DND-41 (cell line): Measurements from ENCODE around the gene NANOG.
"Not testable (repeated sequence)": the region's sequence is repeated elsewhere in the genome, so short reads cannot be mapped to it uniquely, and the experiment has no call there.

Source experiments
- ATAC-seq: fragments of 200-7000 bp; cut with Tn5 transposase; 3 replicates; pipeline ENCODE4 v1.9.1; 2021; ENCODE audit warnings: low read depth; ENCODE audit not compliant: insufficient read depth
- DNase-seq: peaks from one replicate; pipeline ENCODE4 v3.0.0-alpha.2; 2020
- H2AFZ ChIP-seq: 2 replicates; pipeline ENCODE4 v1.6.0; 2012; ENCODE audit warnings: low read depth, low read length
- H3K27ac ChIP-seq: 2 replicates; pipeline ENCODE4 v1.5.1; 2012; ENCODE audit warnings: low read length, inconsistent platforms
- H3K27me3 ChIP-seq: fragments of 200-600 bp; sonication (generic); 2 replicates; pipeline ENCODE4 v1.6.0; 2012; ENCODE audit warnings: low read length, mild to moderate bottlenecking, inconsistent platforms; ENCODE audit not compliant: insufficient read depth, poor library complexity
- H3K36me3 ChIP-seq: 2 replicates; pipeline ENCODE4 v1.5.1; 2012; ENCODE audit warnings: low read length, inconsistent platforms; ENCODE audit not compliant: insufficient read depth
- H3K4me1 ChIP-seq: 2 replicates; pipeline ENCODE4 v1.5.1; 2012; ENCODE audit warnings: mild to moderate bottlenecking, low read length; ENCODE audit not compliant: insufficient read depth
- H3K4me2 ChIP-seq: 2 replicates; pipeline ENCODE4 v1.6.0; 2012; ENCODE audit warnings: mild to moderate bottlenecking, moderate library complexity, low read length, inconsistent platforms; ENCODE audit not compliant: insufficient read depth
- H3K4me3 ChIP-seq, 2 experiments: fragments of 200-600 bp in 1 of 2; shearing (Covaris generic) in 1 of 2; 2 replicates each; pipeline ENCODE4 v1.5.1; 2012 to 2016; ENCODE audit warnings: inconsistent platforms in 2 of 2, low read length in 2 of 2, mild to moderate bottlenecking in 2 of 2, low read depth in 1 of 2, moderate library complexity in 1 of 2
- H3K79me2 ChIP-seq: 2 replicates; pipeline ENCODE4 v1.6.0; 2012; ENCODE audit warnings: low read length, inconsistent platforms; ENCODE audit not compliant: insufficient read depth
- H3K9ac ChIP-seq: 2 replicates; pipeline ENCODE4 v1.6.0; 2012; ENCODE audit warnings: low read depth, mild to moderate bottlenecking, inconsistent platforms, low read length, moderate library complexity
- H3K9me3 ChIP-seq: 2 replicates; pipeline ENCODE4 v1.5.1; 2012; ENCODE audit warnings: low read length, moderate library complexity, mild to moderate bottlenecking, inconsistent platforms; ENCODE audit not compliant: insufficient read depth, severe bottlenecking
- H4K20me1 ChIP-seq: 2 replicates; pipeline ENCODE4 v1.6.0; 2012; ENCODE audit warnings: low read length; ENCODE audit not compliant: insufficient read depth
- CTCF ChIP-seq: IDR thresholded peaks from 2 replicates; pipeline ENCODE4 v1.5.1; 2012; ENCODE audit warnings: borderline replicate concordance, low read length, moderate library complexity, mild to moderate bottlenecking; ENCODE audit not compliant: poor library complexity, severe bottlenecking; ENCODE audit errors: extremely low read depth
- EZH2 ChIP-seq: IDR thresholded peaks from 3 replicates; pipeline ENCODE4 v1.6.1; 2012; ENCODE audit warnings: borderline replicate concordance, low read depth, mild to moderate bottlenecking, moderate library complexity, low read length, inconsistent platforms; ENCODE audit not compliant: severe bottlenecking

NANOG gene

GRCh38 chr12:7801460-7801859, 12.3 kb downstream of the NANOG start:
- no peak for TF ChIP-seq EZH2
- TF ChIP-seq CTCF, result no peak
- Histone ChIP-seq H3K27ac (no peak overlapping the region), H3K9ac (no peak overlapping the region), H3K4me2 (no peak overlapping the region), H3K4me1 (no peaks in the 10 kb centered on the region), H2AFZ (no peak overlapping the region), H3K79me2 (no peaks in the 10 kb centered on the region), H4K20me1 (no peaks in the 10 kb centered on the region), H3K27me3 (peaks cover 3% of the 10 kb centered on the region), H3K36me3 (no peaks in the 10 kb centered on the region), H3K4me3 (no peak overlapping the region), H3K9me3 (no peaks in the 10 kb centered on the region)
- ATAC-seq, result no peak
- no peak for DNase-seq

GRCh38 chr12:7806319-7806718, 17.1 kb downstream of the NANOG start:
- H3K36me3 ChIP-seq, H2AFZ ChIP-seq, H4K20me1 ChIP-seq, H3K4me3 ChIP-seq, ATAC-seq, H3K27ac ChIP-seq, H3K9me3 ChIP-seq, H3K4me1 ChIP-seq, H3K4me2 ChIP-seq, DNase-seq, H3K27me3 ChIP-seq, H3K9ac ChIP-seq, H3K79me2 ChIP-seq: not testable (repeated sequence)

- Histone ChIP-seq H3K36me3 (no peaks in the 10 kb centered on the region), H2AFZ (no peak overlapping the region), H3K9me3 (no peaks in the 10 kb centered on the region), H3K4me1 (no peaks in the 10 kb centered on the region), H3K79me2 (no peaks in the 10 kb centered on the region), H3K27ac (no peak overlapping the region), H4K20me1 (no peaks in the 10 kb centered on the region), H3K4me2 (no peak overlapping the region), H3K4me3 (no peak overlapping the region), H3K27me3 (no peaks in the 10 kb centered on the region), H3K9ac (no peak overlapping the region)
- TF ChIP-seq EZH2 (no peak), CTCF (peak; percentile 91)
- ATAC-seq (peak; percentile 82), DNase-seq (peak; percentile 63)
Measured at GRCh38 chr12:7806863-7807487, 17.8 kb downstream of the NANOG start.

GRCh38 chr12:7825754-7826153, 36.6 kb downstream of the NANOG start:
- H3K4me2 ChIP-seq, H3K9ac ChIP-seq, ATAC-seq, H4K20me1 ChIP-seq, H3K9me3 ChIP-seq, H3K27me3 ChIP-seq, H3K79me2 ChIP-seq, DNase-seq, H2AFZ ChIP-seq, H3K4me3 ChIP-seq, H3K36me3 ChIP-seq, H3K4me1 ChIP-seq, H3K27ac ChIP-seq: not testable (repeated sequence)

- H3K27ac ChIP-seq, H4K20me1 ChIP-seq, DNase-seq, H3K4me3 ChIP-seq, H2AFZ ChIP-seq, H3K79me2 ChIP-seq, H3K36me3 ChIP-seq, ATAC-seq, H3K9ac ChIP-seq, H3K4me2 ChIP-seq, H3K9me3 ChIP-seq, H3K4me1 ChIP-seq, H3K27me3 ChIP-seq: not testable (repeated sequence)
Measured at GRCh38 chr12:7829737-7830136, 40.5 kb downstream of the NANOG start.
